NCI-H2171 treated with DMSO at 0.1 percent for 48 hours (cell line): ENCODE results near the gene ANKS1A.

Experiments used
- DNase-seq: peaks from one replicate; lab custom pipeline; 2025; lab: John Stamatoyannopoulos, UW

ANKS1A gene

DNA sequence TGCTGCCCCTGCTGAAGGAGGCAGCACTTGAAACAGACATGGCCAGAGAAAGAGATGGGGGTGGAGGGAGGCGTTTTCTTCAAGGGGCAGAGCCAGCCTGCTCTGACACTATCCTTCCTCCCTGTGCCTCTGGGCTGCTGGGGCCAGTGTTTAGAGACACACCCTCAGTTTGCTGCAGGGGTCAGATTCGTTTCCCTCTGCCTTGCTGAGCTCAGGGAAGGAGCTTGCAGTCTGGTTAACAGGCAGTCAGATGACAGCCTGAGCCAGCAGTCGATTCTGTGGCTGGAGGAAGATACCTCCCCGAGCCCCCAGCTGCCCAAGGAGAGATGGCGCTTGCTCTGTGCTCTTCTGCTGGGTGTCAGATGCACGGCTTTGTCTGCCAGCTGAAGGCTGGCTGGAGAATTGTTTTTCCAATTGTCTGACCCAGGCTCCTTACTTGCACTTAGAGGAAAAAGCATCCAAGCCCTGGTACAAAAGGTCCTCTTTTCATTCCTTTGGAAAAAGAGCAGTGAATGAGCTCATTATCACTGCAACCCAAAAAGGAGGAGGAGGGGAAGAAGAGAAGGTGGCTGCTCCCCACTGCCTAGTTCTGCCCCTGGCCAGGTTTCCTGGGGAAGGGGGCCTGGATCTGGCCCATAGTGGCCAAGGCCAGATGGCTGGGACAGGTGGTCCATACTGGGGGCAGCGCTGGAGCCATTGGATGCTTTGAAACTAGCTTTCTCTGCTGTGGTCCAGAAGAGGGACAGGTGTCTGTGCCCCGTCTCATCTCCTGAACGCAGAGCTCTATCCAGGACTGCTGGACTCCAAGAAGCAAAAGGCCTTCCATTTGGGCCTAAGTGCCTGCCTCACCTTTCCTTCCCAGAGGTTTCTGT is 163.9 kb downstream of the ANKS1A start:
- no peak for DNase-seq

DNA sequence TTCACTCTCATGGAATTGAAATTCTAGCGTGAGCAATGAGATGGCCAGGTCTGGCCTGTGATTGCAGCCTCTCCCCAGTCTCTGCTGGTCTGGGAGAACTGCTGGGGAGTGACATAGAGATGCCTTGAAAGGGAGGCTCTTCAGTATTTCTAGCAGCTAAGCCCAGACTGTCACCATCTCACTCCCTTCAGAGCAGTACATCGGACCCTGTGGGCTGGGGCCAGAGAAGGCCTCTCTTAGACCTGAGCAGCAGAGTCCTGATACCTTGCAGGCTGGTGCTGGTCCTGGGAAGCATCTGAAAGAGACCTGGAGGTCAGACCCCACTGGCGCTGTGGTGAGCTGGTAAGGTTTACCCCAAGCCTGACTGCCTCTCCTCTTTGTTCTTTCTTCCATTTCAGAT is 164.6 kb downstream of the ANKS1A start:
- no peak for DNase-seq

DNA sequence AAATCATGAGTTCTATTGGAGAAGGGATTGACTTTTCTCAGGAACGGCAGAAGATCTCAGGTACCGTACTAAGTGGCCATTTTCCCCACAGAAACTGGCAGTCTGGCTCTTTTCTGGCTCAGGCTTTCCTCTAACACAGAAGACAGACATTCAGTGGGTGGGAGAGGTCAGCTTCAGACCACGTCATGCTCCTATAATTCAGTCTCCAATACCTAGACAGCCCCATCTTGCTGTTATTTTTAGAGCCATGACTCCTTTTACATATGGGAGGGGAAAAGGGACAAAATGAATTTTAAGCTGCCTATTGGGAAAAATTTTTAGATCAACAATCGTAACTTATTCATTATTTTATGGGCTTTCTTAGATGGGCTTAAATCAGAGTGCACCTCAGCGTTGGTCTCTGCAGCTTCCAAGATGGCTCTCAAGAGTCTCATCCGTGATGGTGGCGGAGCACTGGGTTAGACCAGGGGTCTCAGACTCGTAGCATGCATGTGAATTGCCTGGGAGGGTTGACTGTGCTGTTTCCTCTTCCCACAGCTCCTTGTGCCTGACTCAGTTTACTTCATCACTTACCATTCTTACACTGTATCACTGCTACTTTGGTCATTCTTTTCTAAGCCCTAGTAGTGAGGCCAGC is 165.2 kb downstream of the ANKS1A start:
- no peak for DNase-seq

DNA sequence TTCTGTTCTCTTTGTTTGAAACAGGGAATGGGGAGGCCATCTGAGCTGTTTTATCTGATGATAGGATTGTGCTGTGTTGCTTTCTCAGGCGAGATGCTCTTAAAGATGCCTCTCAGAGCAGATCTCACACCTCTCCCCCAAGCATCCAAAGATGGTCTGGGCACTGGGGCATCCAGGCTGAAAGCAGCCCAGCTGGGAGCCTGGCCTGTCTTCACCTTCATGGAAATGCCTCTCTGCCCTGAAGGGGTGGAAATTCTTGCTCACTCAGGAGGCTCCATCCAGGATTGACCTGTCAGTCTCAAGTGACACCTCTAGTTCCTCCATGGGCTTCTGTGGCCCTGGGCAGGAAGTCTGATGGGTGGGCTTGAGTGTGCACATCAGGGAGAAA is 165.7 kb downstream of the ANKS1A start:
- no peak for DNase-seq

DNA sequence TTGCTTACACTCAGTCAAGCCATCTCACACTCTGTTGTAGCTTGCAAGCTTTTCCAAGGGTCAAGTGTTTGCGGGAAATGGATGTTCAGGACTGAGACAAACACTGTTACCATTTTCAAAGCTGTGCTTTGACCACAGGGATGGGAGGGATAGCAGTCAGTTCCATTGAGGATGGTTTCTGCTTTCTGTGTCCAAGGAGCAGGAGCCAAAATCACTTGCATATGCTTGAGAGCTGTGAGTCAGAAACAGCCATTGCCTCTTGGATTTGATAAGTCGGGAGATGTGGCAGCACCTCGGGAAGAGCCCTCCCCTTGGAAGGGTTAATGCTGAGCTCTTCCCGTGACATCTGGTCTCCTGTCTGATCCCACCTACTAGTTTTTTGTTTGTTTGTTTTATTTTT is 166.8 kb downstream of the ANKS1A start:
- DNase-seq, result no peak

DNA sequence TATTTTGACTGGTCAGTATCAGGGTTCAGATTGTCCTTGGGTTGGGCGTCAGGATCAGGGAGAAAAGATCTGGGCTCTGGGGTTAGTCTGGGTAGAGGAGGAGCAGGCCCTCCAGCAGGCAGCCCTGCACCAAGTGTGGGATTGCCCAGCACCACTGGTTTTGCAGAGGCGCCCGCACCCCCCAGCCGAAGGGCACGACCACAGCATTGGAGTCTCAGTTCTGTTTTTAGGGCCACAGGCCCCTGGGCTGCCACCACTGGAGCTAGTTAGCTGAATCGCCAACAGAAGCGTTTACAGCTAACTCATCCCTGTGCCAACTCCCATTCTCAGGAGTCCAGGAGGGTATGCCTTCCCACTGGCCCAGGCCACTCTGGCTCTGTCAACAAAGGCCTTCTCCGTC is 167.9 kb downstream of the ANKS1A start:
- DNase-seq, result no peak

DNA sequence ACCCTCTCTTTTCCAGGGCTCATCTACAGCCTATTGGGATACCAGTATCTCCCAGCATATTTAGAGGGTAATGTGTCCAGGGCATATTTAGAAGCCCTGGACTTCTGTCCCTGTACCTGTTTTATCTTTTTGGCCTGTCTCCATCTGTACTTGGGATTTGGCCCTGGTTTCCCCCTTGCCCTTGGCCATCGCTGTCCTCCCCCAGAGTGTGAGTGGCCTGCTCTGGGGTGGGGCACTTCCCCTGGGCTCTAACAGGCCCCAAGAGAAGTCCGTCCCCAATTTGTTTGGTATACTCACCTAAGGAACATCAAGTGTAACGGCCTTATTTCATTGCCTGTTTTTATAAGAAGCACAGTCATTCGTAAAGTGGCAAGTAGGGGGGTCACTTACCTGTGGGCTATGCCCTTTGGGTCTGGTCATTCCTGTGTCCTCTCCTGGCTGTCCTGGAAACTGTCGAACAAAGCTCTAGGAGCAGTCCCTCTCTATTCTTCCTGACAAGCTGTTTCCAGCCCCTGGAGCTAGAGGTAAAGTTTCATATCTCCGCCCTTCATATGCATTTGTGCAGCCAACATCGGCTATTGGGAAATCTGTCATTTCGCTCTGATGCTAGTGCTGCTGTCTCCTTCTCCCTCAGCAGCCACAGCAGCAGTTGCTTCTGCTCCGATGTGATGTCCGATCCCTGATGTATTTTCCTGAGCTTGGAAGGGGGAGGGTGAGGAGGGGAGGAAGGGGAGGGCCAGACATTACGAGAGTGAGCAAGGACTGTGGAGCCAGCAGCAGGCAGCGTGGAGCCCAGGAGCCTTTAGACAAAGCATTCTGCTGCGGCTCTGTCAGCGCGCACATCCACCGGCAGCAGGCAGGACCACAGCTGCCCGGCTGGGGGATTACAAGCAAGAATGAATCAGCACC is 168.6 kb downstream of the ANKS1A start:
- DNase-seq, result no peak

DNA sequence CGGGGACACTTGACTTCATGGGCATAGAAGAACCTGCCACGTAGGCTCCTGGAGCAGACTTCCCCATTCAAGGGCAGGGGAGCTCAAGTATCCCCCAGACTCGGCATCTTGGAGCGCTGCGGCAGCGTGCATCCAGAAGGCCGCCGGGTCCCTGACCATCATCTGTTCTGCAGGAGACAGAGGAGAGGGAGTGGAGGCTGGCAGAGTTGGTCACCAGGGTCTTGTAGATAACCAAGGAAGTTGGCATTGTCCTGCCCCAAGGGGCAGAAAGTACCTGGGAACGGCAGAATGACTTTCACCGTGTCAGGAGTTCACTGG is 169.3 kb downstream of the ANKS1A start:
- no peak for DNase-seq

DNA sequence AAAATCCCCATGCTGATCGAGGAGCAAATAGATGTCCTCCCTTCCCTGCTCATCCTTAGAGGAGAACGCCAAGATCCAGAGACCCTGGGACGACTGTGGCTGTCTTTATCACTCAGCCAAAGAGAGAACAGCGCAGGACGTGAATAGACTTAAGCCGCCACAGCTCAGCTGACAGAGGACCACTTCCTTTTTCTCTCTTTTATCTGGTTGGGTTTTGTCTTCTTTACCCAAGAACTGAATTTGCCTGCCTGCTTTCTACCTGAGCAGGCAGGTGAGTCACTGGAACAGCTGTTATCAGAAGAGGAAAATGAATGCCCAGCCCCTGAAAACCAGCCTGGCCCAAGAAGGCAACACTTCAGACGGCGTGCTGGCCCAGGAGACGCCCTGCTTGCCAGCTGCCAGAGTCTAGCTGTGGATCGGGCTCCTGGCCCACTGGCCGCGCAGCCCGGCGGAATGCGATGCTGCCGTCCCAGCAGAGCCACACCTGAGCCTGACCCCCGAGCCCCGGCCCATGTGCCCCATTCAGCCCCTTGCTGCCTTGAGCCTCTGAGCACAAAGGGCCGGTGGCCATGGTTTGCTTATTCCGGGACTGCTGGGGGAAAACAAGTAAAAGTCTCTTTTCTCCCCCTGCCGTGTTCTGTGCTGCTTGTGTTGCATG is 169.9 kb downstream of the ANKS1A start:
- DNase-seq, result no peak

DNA sequence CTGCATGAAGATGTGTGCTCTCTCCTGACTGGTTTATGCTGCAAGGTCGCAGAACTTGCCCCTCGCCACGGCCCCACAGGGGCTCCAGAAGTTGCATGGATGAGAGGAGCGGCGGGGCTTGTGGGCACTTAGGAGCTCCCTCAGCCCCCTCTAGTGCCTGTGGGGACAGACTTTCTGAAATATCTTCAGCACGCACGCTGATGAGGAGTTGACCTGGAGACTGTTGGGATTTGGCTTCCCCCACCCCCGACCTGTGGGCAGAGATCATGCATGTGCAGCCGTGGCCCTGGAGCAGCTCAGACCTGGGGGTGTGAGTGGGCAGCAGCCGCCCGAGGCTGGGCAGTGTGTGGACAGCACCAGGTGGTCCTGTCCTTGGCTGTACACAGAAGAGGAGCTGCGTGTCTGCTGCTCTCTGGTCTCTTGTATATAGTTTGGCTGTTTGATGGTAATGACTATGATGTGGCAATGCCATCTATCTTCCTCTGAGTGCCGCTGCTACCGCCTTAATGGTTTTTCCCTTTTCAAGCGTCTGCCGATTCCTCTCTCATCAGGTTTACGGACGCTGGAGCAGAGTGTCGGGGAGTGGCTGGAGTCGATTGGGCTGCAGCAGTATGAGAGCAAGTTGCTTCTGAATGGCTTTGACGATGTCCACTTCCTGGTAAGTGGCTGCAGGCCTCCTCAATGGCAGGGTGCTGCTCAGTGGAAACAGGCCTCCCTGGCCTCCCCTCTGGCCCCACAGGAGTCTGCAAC is 170.7 kb downstream of the ANKS1A start:
- no peak for DNase-seq

DNA sequence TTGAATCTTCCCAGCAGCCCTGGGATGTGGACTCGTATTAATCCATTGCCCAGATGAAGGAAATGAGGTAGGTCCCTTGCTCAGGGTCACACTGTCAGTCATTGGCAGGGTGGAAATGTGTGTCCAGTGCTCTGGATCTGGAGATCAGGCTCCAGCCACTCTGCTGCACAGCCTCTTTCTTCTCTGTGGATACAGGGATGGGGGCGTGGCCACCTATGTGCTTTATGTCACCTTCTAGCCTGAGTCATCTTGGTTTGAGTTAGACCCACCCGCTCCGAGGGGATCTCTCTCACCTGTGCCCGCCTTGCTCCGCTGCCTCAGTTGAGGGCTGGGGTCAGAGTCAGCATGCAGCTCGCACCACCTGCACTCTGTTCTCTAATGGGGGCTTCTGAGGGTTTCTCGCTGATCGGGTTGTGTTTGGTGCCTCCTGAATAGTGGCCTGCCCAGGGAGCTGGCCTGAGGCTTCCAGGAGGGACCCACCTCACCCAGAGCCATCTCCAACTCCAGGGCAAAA is 172.1 kb downstream of the ANKS1A start:
- DNase-seq, result no peak

DNA sequence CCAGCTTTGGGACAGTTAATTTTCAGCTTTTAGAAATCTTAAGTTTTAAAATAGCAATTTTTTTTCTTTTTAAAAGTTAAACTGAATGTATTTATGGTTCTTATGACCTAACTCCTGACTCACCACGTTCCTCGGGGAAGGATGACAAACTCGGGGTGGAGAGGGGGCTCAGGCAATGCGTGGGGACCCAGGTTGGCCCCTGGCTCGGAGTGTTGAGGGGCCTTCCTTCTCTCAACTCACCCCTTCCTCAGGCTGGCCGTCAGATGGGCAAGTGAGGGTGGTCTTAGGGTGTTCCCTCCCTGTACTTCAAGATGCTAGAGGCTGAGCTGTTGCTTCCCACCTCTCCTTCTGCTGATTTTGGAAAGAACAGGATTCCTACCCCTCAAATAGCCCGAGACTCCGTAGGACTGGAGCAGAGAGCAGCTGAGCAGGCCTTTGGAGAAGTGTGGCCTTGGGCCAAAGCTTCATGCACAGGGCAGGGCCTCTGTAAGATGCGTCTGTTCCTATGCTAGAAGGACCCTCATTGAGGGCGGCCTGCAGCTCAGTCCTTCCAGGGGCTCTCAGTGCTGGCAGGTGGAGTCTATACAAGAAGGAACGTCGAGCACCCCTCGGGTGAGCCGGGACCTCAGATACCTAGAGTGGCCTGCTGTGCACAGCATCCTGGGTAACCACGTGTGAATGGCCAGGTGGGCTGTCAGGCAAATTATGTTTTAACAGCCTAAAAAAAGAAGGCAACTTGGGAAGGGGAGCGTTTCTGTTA is 172.8 kb downstream of the ANKS1A start:
- DNase-seq, result no peak

DNA sequence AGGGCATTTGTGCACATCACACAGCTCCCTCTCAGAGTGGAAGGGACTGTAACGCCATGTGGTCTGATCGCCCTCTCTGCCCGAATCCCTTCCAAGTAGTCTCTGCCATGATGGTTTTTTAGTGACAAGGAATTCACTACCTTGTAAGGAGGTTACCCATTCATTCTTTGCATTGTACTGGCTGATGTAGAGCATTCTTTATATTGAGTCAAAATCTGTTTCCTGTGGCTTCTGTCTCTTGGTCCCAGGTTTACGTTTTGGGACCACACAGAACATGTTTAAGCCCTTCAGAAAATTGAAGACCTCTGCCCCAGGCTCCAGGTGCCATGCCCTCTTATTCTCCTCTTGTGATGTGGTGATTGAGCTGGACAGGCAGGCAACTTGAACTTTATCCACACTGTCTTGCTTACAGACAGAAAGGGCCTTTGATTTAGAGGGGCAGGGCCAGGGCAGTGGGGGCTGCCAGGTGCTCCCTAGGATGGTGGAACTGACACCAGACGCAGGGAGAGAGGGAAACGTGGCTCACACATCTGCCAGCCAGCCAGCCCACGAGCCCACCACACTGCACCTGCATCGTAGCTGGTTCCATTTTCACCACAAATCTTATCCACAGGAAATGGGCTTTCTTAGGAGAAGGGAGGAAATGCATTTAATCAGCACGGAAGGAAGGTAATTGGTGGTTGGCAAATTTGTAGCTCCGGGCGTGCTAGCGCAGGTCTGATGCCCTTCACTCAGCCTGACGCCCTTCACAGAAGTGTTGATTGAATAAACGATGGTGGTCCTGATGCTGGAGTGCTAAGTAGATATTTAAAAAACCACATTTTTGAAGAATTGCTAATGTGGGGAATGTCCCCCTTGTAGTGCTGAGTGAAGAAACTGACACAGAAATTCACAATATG is 173.9 kb downstream of the ANKS1A start:
- no peak for DNase-seq

DNA sequence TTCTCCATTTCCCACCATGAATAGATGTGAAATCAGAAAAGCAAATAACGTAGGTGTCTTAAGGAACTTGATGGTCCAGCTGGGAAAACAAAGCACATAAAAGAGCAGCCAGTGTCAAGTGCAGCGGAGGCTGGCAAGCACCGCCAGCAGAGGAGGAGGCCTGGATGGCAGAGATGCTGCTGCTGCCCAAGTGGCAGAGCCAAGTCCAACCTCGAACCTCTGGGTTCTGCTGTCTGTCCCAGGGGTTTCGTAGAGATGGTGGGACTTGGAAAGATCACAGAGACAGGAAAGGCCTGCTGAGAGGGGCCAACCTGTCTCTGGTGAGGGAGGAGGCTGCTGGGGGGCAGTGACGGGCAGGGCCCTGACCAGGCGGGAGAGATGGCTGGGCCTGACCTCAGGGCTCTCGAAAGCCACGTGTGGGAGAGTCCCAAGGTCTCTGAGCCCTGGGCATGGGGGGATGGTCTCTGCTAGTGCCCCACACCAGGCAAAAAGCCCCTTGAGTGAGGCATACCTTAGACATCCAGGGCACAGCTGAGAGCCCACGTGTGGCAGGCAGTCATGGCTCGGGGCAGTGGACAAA is 174.7 kb downstream of the ANKS1A start:
- no peak for DNase-seq

DNA sequence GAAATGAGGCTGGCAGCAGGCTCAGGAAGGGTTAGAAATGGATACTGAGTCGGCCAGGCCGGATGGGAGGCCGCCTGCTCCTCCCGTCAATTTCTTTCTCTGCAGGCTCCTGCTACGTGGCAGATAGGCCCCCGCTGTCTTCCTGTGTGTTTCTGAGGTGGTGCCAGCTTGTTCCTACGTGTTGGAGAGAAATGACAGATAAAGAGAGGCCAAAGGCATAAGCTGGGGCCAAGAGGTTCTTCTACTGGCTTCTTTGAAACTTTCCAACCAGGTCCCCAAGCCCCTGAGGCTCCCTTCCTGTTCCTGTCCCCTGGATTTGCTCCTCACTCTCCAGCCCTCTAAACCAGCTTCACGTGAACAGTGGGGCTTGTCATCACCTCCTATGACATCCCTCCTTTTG is 175.2 kb downstream of the ANKS1A start:
- DNase-seq, result no peak

DNA sequence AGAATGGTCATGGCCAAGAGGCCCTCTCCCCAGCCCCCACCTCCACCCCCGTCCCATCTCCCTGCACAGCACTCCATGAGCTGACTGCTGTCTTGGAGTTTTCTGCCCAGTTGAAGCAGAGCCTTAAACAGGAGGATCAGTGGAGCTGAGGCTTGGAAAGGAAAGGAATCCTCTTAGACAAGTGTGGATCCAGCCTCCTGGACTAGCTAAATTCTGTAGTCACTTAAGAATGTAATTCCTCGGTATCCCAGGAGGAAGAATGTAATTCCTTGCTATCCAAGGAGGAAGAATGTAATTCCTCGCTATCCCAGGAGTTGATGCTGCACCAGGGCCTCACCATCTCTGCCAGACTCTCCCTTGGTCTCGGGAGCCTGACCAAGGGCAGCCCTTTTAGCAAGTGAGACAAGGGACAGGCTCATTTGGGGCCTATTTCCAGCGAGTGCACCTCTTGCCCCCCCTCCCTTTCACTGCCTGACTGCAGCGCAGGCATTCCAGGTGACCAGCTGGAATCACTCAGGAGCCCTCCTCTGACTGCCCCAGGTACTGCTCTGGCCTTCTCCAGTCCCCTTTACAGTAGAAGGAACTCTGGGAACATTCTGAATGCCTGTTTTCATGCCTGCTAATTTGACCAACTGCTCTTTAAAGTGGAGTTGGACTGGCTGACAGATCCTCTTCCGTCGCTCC is 175.8 kb downstream of the ANKS1A start:
- DNase-seq, result no peak

DNA sequence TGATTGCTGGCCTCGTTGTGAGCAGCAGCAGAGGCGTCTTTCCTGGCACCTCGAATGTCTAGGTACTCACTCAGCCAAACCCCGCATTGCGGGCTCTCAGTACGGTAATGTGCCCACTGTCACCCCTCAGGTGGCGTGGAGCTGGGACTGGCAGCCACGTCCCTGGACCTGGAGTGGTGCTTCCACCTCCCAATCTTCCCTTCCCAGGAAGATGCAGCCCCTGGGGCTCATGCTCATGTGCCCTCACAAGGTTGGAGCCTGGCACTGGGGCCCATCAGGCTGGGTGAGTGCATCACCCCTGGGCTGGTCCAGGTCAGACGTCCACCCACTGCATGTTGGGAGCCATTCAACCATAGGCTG is 176.4 kb downstream of the ANKS1A start:
- no peak for DNase-seq

DNA sequence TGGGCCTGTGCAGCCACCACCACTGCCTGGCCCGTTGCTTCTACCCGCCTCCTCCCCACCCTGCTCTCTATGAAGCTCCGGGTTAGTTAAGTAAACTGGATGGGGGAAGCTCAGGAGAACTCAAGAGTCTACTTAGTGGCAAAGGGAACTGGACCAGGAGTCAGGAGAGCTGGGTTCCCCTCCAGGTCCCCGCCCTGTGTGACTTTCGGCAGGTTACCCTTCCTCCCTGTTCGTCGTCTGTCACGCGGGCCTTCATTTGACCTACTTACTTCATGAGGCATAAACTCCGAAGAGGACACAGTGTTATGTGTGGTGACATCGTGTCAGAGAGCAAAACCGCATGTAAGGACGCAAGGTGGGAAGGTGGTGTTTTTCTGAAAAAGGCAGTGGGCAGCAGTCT is 176.8 kb downstream of the ANKS1A start:
- no peak for DNase-seq

DNA sequence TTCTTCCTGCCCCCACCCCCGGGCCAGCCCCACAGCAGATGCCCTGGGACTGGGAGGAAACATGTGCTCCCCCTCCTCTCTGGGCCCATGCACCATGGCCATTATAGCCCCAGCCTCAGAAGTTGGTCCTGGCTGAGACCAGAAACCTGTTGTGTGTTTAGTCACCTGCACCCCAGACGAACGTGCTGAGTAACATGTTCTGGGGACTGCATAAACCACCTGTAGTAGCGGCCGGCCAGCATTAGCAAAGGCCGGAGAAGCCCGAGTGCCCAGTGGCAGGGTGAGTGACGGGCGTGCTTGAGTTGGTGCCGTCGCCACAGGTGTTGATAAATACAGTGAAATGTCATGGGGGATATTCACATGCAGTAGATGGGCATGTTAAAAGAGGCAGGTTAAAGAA is 178.2 kb downstream of the ANKS1A start:
- DNase-seq, result no peak
